ENCODE results near the gene BAIAP2.

GRCh38 chr17:80986816-80987475, 48.0 kb upstream of the BAIAP2 start:
- TF ChIP-seq POLR2AphosphoS5 (IDR thresholded peaks at IDR 0.05) (no peak), CTCF (IDR thresholded peaks at IDR 0.05; ENCODE audit: poor library complexity, severe bottlenecking) (no peak), REST (IDR thresholded peaks at IDR 0.05; ENCODE audit: borderline replicate concordance) (no peak), MXI1 (conservative IDR thresholded peaks at IDR 0.05; ENCODE audit: poor library complexity, severe bottlenecking) (no peak), EZH2 (IDR thresholded peaks at IDR 0.05; ENCODE audit: borderline replicate concordance, insufficient read depth, low read length, poor library complexity, severe bottlenecking) (no peak), TAF1 (IDR thresholded peaks at IDR 0.05; ENCODE audit: low read depth) (no peak), SMC3 (conservative IDR thresholded peaks at IDR 0.05; ENCODE audit: poor library complexity) (no peak), EP300 (conservative IDR thresholded peaks at IDR 0.05; ENCODE audit: poor library complexity, severe bottlenecking) (no peak)
